ENCODE results near the gene AGPS.

- no peak for TF ChIP-seq LCOR (CRISPR knock-in tag; IDR thresholded peaks at IDR 0.05)
- TF ChIP-seq CREM (IDR thresholded peaks at IDR 0.05; ENCODE audit: low read depth), result no peak
- no peak for TF ChIP-seq ZNF561 (CRISPR knock-in tag; conservative IDR thresholded peaks at IDR 0.05)
- TF ChIP-seq CC2D1A (IDR thresholded peaks at IDR 0.05), result no peak
- TF ChIP-seq TAF1 (IDR thresholded peaks at IDR 0.05; ENCODE audit: control insufficient read depth, extremely low read depth, insufficient read depth, low read length, severe bottlenecking), result no peak
These were observed 13.2 kb upstream of the AGPS start for GRCh38 chr2:177379354-177379753.
